Hippocampal formation (tissue), 2 donors: ENCODE measurements around the gene FAM169A.
"Not testable (repeated sequence)": the region's sequence is repeated elsewhere in the genome, so short reads cannot be mapped to it uniquely, and the experiment has no call there.

Source experiments
- DNase-seq, 2 donors: peaks; one replicate each; lab custom pipeline; 2025; lab: John Stamatoyannopoulos, UW

The FAM169A gene

DNA sequence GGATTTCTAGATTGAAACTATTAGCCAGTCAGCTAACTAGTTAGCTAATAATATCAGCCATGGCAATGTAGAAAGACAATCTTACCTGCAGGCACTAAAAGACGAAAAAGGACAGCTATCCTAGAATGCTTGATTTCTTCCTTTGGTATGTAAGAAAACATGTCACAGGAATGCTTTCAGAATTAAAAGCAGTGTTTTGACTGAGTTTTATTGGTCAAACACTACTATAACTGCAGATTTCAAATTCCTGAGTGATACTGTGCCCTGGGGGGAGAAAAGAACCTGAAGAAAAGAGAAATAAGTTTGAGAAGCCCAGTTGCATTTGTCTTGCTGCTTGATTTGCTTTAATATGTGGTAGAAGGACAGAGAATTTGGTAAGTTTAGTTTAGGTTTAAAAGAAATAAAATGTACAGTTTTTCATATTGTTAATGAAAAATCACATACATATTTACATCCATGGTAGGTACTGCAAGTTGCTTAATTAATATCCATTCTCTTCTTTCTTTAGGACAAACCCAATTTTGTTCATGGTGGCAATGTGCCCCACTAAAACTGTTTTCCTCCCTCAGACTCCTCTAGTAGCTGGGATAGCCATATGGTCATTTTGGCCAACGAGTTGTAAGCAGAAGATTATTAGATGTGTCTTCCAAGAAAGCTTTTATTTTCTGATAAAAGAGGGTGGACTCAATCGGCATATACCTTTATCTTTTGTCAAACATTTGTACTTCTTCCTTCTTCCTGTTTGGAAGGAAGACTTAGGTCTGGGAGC lies 4.3 kb upstream of the FAM169A start:
- DNase-seq = no peak

DNA sequence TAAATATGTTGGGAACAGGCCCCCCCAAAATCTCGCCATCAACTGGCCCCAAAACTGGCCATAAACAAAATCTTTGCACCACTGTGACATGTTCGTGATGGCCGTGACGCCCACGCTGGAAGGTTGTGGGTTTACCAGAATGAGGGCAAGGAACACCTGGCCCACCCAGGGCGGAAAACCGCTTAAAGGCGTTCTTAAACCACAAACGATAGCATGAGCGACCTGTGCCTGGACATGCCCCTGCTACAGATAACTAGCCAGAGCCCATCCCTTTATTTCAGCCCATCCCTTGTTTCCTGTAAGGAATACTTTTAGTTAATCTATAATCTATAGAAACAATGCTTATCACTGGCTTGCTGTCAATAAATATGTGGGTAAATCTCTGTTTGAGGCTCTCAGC lies 3.2 kb upstream of the FAM169A start:
- not testable (repeated sequence) for DNase-seq

DNA sequence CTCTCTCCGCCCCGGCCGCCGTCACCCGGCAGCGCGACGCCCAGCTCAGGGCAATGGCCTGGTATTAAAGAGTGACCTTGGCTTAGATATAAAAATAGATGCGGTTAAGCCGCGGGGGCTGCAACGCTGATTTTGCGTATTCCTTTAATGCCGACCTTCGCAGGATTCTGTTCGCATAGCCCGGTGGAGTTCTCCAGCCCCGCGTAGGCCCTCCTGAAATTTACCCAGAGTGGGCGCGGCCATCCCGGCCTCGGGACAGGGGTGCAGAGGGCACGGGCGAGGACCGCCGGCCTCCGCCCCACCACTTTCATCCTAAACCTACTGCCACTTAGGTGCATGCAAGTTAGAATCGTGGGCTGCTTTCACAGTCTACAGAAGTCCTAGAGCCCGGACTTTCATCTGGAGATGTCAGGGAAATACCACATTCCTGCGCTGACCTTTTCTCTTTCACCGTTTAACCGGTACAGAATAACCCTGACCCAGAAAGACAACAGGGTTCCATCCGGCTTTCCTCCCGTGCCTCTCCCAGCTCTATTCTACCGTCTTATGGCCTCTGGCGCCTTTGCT lies 492 bp upstream of the FAM169A start:
- DNase-seq = peak in 1 of 2 donors; percentile 38

DNA sequence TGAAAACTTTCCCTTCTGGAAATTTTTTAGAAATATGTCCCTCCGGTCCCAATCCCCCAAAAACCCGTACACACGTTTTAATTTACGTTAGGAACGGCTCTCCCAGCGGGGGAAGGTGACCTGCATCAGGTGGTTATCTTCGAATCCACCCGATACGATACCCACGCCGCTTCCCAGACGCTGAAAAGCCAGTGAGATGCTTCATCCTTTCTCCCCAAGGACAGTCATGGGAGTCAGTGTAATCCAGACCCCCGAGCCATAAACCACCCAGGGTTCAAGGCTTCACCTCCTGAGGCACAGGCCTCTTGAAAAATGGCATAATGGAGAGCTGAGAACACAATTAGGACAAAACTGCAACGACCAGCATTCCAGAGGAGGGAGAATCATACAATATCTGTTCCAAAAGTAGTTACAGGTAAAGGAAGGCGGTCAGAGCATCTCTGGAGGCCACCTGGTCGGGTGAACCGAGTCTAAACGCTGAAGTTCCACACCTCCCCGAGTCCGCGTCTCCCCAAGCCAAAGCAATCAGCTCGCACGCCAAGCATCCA lies 857 bp downstream of the FAM169A start:
- DNase-seq = peak in 1 of 2 donors; percentile 25

DNA sequence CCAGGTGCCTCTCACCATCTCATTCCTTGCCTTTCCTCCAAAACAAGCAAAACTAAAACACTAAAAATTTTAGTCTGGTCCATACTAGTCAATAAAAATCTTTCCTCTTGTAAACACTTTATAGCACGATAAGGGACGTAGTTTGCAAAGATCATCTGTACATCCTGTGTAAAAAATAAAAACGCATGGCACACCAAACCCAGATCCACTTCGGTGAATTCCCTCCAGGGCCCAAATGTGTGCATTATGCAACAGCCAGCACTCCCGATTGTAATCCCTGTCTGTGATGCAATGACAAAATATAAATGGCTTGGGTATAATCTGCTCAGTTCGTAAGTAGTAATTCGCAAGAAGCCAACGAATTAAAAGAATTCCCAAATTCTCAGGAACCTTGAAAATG lies 1.4 kb downstream of the FAM169A start:
- no peak for DNase-seq

DNA sequence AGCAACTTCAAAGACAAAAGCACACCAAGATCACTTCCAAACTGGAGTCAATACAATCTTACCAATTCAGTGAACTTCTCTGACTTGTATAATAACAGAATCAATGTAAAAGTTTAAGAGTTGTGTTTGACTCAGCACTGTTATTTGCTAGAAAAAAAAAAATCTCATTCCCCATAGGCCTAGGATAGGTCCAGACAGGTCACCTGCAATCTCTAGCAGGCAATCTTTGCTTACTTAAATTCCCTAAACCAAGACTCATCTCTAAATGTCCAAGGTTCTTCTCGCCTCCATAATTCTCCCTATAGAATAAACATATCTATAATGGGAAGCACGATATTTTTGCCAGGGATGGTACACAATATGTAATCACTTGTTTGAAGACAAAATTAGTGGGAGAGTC lies 2.5 kb downstream of the FAM169A start:
- no peak for DNase-seq

DNA sequence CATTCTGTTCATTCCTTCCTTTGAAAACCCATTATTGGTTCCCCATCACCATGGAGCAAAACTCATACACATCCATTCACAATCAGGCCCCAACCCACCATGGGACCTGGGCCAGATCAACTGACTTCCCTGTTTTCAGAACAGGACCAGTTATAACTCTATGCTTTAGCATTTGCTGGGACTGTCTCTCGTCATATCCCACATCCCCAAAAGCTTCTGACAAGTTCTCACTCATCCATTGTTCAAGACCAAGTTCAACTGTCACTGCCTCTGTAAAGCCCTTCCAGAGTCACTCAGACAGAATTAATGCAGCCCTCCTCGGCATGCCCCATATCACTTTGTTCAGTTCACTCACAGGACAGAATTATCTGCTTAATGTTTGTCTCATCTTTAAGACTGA lies 4.0 kb downstream of the FAM169A start:
- no peak for DNase-seq

DNA sequence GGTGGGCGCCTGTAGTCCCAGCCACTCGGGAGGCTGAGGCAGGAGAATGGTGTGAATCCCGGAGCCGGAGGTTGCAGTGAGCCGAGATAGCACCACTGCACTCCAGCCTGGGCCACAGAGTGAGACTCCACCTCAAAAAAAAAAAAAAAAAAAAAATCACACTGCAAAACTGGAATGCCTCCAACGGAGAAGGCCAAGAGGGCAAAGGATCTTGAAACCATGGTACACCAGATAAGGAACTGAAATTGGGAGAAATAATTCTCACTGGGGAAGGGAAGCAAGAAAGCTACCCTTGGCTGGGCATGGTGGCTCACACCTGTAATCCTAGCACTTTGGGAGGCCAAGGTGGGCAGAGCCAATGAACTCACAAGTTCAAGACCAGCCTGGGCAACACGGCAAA lies 9.2 kb downstream of the FAM169A start:
- not testable (repeated sequence) for DNase-seq

DNA sequence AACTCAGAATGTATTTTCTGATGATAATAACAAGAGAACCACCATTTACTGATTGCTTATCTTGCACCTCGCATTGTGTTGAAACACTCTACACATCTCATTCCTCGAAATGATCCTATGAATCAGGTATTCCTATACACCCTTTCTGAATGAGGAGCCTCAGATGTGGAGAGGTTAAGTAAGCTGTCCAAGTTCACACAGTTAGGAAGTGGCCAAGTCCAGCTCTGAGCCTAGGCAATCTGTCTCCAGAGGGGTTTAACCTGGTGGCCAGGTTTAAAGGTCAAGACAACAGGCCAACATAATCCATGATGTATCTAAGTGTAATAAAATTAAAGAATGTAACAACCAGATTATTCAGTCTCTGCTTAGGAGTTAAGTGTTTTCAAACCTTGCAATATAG lies 12.9 kb downstream of the FAM169A start:
- no peak for DNase-seq

DNA sequence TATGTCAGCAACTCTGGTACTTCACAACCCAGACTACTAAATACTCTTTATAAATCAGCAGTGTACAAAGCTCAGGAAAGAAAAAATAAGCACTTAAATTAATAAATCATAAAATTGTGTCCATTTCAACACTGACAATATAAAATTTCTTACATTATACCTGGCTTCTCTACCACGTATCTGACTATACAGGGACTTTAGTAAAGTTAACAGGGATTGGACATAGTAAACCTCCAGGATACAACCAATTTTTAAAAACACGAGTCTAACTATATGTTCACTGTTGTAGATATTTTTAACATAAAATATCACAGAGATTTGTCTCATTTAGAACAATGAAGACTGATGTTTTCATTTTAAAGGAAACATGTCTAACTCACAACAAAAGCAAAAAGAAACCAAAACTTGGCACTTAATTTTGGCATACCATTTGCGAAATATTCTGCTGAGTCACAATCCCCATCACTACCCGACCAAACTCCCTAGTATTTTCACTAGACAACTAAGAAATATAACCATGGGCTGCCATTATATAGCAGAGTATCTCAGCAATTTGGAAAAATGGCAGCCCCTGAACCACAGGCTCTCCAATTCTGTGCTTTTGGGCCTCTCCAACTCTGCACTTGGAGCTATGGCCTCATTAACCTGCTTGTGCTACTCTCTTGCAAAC lies 14.4 kb downstream of the FAM169A start:
- DNase-seq = no peak

DNA sequence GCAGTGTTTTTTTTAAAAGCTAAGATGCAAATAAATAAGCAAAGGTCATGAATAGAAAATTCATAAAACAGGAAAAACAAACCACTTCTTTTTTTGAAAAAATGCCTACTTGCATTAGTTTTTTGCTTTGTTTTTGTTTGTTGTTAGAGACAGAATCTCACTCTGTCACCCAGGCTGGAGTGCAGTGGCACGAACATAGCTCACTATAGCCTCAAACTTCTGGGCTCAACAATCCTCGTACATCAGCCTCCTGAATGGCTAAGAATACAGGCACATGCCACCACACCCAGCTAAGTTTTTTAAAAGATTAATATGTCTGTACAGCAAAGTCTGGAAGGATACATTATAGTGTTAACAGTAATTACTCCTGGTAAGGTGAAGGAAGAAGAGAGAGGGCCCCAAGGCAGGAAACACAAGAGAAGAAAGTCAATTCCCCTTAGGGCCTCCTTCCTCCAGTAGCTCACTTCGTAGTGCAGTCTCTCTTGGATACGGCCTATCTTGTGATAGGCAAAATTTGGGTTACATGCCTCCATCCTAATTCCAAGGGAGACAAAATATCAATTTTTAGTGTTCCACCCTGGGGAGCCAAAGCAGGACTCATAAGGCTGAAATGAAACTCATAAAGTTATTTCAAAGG lies 15.3 kb downstream of the FAM169A start:
- no peak for DNase-seq

DNA sequence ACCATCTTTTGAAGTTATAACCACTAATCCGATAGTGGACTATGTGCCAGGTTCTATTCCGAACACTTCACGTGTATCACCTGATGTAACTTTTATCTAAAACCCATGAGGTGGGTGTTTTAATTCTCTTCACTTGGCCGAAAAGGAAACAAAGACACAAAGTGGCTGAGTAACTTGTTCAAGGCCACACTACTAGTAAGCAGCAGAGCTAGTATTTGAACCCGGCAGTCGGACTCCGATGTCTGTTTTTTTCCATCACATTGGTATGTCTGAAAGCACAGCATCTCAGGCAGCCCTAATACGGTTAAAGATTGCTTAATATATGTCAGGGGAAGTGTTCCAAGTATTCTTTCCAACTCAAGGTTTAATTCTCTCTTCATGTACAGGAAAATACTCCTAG lies 16.2 kb downstream of the FAM169A start:
- DNase-seq = no peak

DNA sequence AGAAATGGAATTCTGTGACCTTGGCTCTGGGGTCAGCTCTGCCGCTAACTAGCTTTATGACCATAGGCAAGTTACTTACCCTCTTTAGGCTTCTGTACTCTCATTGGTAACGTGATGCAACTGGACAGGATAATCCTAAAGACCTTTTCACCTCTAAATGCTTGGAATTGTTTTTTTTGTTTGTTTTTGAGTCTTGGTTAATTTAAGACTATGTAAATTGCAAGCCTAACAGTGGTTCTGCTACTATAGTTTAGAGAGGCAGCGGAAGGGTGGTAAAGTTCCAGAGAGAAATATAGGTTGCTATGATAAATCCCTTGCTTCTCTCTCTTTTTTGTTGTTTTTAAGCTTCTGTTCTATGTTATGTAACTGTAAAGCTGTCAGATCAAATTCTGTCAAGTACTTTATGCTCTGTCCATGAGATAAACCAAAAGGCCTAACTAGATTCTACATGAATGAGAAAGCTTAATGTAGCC lies 17.6 kb downstream of the FAM169A start:
- no peak for DNase-seq

DNA sequence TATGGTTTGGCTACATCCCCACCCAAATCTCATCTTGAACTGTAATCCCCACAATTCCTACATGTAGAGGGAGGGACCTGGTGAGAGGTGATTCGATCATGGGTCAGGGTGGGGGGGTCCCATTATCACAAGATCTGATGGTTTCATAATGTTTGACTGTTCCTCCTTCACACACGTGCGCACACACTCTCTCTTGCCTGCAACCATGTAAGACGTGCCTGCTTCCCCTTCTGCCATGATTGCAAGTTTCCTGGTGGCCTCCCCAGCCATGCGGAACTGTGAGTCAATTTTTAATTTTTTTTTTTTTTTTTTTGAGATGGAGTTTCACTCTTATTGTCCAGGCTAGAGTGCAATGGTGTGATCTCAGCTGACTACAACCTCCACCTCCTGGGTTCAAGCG lies 27.0 kb downstream of the FAM169A start:
- no peak for DNase-seq

DNA sequence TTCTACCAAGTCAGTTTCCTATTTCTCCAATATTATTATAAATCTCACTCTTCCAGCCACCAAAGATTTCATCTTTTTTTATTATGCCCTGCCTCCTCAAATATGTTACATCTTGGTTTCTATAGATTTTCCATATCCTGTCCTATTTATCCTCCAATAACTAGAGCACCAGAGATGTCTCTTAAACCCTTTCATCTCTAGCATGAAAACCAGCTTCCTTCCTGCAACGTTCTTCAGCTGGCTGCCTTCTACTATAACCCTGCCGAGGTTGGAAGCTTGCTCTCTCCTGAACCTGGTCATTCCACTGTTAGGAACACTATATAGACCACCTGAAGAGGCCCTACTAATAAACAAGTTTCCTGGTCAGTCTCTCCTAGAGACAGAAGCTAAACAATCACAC lies 27.9 kb downstream of the FAM169A start:
- DNase-seq = no peak

DNA sequence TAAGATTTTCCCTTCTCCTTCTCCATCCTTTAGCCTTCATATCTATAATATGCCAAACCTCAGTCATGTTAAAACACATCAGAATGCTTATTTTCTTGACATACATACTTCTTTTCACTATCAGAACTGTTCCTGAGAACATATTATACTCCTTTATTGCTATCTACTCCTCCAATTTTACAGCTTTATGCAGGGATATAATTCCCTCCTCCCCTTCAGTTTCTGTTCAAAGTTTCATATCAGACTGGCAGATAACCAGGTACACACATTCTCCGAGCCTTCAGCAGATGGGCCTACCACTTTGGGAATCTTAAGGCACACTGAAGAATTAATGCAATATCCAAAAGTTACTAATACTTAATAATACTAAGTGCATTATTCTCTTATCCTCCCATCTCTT lies 29.1 kb downstream of the FAM169A start:
- no peak for DNase-seq

DNA sequence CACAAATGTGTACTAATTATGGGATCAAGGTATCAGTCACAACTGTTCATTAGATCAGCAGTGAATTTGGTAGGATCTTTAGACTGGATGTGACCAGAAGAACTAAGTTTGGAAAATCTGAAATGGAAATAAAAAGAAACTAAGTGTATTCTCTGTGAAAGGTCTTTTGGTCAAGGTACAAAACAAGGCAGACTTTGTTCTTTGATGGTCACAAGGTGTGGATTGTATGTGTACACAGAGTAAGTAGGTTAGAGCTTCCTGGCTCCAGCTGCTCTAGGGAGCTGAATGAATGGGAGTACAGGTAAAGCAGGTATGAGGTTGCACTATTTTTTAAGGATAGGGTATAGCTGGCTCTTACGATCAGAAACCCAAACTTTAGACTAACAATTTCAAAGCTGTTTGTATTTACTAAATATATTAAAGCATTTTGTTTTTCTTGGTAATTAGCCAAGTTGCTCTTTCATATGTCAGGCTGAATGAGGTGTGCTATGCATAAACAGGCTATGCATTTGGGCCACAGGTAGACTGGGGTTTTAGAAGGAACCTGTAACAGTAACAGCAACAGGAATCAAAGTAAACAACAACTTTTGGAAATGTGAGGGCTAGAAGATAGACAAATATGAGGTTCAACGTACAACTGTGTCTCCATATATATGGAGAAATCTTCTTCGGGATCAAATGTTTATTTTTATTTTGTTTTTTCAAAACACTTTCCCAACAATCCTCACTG lies 32.5 kb downstream of the FAM169A start:
- DNase-seq = no peak

DNA sequence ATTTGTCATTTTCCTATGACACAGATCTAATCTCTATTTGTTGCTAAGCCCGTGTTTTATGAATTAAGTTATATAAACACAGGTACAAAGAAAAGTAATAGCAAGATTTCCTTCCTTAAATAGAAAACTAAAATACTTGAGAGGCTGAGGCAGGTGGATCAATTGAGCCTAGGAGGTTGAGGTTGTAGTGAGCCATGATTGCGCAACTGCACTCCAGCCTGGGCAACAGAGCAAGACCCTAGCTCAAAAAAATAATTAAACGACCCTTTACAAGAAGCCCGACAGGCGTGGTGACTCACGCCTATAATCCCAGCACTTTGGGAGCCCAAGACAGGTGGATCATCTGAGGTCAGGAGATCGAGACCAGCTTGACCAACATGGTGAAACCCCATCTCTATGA lies 36.8 kb downstream of the FAM169A start:
- DNase-seq = no peak

DNA sequence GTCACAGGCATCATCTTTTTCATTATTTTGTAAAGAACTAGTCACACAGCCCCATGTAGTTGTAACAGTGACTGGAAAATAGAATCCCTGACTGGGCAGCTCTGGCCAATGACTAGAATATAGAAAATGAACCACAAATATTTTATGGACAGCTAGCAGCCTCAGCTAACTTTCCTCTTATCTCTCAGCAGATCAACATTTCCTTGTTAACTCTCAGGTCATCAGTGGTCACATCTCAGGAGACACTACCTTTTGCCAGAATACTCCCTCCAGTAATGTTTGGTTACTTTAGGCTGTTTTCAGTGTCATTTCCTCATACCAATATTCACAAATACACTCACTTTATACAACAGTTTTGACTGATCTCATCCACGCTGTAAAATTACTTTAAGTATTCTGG lies 43.9 kb downstream of the FAM169A start:
- DNase-seq = no peak

DNA sequence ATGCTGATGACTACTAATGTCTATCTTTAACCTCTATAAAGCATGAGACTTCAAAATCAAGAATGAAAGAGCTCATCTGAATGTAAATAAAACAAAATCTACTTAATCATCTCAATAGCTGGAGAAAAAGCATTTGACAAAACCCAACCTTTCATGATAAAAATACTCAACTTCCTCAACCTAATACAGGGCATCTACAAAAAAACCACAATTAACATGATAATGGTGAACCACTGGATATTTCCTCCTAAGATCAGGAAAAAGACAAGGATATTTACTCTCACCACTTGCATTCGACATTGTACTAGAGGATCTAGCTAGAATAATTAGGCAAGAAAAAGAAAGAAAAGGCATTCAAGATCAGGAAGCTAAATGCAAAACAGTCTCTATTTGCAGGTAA lies 49.3 kb downstream of the FAM169A start:
- DNase-seq = no peak

DNA sequence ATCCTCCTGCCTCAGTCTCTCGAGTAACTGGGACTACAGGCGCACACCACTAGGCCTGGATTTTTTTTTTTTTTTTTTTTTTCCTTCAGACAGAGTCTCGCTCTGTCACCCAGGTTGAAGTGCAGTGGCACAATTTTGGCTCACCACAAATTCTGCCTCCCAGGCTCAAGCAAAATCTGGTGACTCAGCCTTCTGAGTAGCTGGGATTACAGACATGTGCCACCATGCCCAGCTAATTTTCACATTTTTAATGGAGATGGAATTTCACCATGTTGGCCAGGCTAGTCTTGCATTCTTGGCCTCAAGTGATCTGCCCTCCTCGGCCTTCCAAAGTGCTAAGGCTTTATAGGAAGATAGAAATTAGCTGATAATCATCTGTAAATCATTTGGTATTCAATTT lies 55.3 kb downstream of the FAM169A start:
- no peak for DNase-seq

DNA sequence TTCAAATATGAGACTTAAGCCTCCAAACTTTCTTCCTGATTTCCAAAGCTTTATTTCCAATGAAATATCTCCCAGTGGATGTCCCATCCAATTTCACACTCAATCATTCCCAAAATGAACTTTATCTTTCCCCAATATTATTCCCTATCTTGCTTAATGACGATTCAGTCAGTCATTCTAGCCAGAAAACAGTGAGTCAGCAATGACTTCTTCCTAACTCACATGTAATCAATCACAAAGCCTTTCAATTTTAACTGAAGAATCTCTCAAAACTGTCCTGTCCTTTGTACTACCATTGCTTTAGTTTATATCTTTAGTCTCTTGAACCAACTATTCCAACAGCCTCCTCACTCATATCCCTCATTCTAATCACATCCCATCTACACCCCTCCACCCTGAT lies 64.2 kb downstream of the FAM169A start:
- no peak for DNase-seq
